ENCODE measurements around the gene ACTL6A.

ACTL6A gene

GRCh38 chr3:179591313-179591712, 28.6 kb downstream of the ACTL6A start:
- no peak for DNase-seq

- no peak for DNase-seq
These were observed 36.8 kb downstream of the ACTL6A start for GRCh38 chr3:179599531-179599930.

- no peak for DNase-seq
These were observed 40.6 kb downstream of the ACTL6A start for GRCh38 chr3:179603321-179603720.

GRCh38 chr3:179603831-179604230, 41.1 kb downstream of the ACTL6A start:
- no peak for DNase-seq

- peak; percentile 91 for DNase-seq
These were observed 41.8 kb downstream of the ACTL6A start, which contains the start of the genes MRPL47 and NDUFB5 for GRCh38 chr3:179604321-179605078. MRPL47 (minus strand) TSS chr3:179604638; CDS start chr3:179604624, 14 bp downstream. NDUFB5 (plus strand) TSS chr3:179604794; CDS start chr3:179604816, 22 bp downstream.

GRCh38 chr3:179606534-179607085, 43.9 kb downstream of the ACTL6A start:
- DNase-seq, result no peak

GRCh38 chr3:179608931-179609720, 46.4 kb downstream of the ACTL6A start:
- DNase-seq, result no peak

- no peak for DNase-seq
These were observed 47.3 kb downstream of the ACTL6A start for GRCh38 chr3:179610066-179610465.

GRCh38 chr3:179613807-179614206, 51.1 kb downstream of the ACTL6A start:
- no peak for DNase-seq

- DNase-seq, result no peak
These were observed 52.9 kb downstream of the ACTL6A start for GRCh38 chr3:179615458-179616173.

- no peak for DNase-seq
These were observed 59.3 kb downstream of the ACTL6A start for GRCh38 chr3:179622023-179622422.

GRCh38 chr3:179624451-179624850, 61.7 kb downstream of the ACTL6A start:
- no peak for DNase-seq

- no peak for DNase-seq
These were observed 68.2 kb downstream of the ACTL6A start for GRCh38 chr3:179630753-179631451.

All from KG1 (cell line).